GM12892 (cell line): Measurements from ENCODE around the gene APCDD1.

Experiments used
- DNase-seq: peaks from one replicate; pipeline ENCODE4 v3.0.0; 2011; ENCODE audit not compliant: insufficient read length
- FAIRE-seq: peaks from 2 replicates; lab custom pipeline; 2011; peaks lifted over from hg19 to GRCh38; lab: Jason Lieb, UNC
- POLR2A ChIP-seq: IDR thresholded peaks from 2 replicates; pipeline ENCODE4 v1.6.1; 2011; ENCODE audit warnings: low read depth, low read length, control low read depth
- POLR2AphosphoS5 ChIP-seq: IDR thresholded peaks from 2 replicates; pipeline ENCODE4 v1.6.1; 2011; ENCODE audit warnings: low read depth, low read length, control low read depth
- TAF1 ChIP-seq: IDR thresholded peaks from 2 replicates; pipeline ENCODE4 v1.6.1; 2011; ENCODE audit warnings: low read depth, mild to moderate bottlenecking, control low read depth, low read length, borderline replicate concordance

Gene APCDD1

DNA sequence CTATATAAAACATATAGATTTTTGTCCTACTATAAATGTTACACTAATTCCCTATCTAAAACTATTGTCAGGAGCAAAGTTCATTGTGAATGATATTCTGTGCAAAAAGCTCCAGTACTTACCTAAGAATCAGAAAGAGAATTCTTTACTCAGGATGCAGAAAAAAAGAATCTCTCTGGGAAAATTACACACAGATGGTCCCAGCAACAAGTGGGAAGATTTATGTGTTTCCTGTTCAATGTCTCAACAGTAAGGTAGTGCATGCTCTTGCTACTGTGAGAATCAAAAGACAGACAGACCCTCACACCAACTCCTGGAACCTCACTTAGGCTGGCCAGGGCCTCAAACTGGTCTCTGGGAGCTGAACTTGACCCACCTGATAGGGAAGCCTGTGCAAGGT lies 60.2 kb downstream of the APCDD1 start:
- DNase-seq (no peak), FAIRE-seq (no peak)
- TF ChIP-seq POLR2A (no peak), TAF1 (no peak), POLR2AphosphoS5 (no peak)

DNA sequence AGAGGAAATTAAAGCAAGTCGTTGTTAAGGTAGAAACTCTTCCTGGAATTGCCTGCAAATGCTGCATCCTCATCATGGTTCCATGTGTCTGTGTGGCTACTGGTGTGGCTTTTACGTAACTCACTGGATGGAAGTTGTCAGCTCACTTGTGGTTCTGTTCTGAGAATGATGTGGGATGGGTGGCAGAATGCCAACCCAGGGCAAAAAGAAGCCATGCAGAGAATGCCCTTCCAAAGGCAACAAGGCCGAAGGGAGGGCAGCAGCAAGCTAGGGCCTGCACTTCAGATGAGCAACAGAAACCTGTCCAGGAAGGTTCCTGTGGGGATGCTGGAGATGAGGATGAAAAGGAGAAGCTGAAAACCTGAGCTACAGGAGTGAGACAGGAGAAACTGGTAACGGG lies 61.0 kb downstream of the APCDD1 start:
- DNase-seq (no peak), FAIRE-seq (no peak)
- no peak for TF ChIP-seq TAF1
- no peak for TF ChIP-seq POLR2A

DNA sequence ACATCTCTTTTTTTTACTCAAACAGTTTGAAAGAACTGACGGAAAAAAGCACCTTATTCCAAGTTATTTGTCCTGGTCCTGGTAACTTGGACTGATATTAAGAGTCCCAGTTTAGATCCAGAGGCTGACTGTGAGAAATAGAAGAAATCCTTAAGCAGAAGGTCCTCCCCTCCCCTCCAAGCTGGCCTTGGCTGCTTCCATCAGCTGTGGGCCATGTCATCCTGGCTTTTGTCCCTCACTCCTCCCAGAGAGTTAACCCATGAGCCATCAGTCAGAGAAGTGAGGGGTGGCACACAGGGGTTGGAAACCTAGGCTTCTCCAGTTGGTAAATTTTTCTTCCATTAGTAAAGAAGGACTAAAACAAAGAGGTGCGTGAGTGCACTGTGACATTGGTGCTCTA lies 61.6 kb downstream of the APCDD1 start:
- DNase-seq (no peak), FAIRE-seq (no peak)
- no peak for TF ChIP-seq POLR2A
- no peak for TF ChIP-seq TAF1
- TF ChIP-seq POLR2AphosphoS5, result no peak

DNA sequence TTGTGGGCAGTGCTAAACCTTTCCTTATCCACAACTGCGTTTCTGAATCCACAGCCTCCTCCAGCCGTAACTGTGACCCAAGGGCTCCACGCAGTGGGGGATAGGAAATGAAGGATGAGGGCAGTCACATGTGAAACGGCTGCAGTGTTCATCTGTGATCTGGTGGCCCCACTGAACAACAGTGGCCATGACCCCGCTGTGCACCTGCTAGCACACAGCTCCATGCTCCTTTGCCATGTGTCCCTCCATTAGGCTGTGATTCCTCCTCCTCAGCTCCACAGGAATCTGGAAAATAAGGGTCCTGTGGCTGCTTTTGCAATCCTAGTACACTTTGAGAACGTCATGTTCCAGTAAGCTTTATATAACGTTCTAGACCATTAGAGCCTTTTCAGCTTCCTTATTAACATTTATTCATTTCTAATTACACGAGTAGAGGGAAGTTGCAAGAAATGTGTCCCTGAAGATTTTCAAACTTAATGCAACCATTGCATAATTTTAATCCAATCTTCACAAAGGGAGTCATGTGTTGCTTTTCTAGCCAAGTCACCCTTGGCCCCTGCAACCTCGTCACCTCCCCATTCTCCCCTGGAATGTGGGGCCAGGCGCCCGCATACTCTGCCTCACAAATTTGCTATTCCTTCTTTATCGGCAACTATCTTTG lies 64.3 kb downstream of the APCDD1 start:
- TF ChIP-seq TAF1 (no peak), POLR2A (no peak), POLR2AphosphoS5 (no peak)
- FAIRE-seq (no peak), DNase-seq (no peak)

DNA sequence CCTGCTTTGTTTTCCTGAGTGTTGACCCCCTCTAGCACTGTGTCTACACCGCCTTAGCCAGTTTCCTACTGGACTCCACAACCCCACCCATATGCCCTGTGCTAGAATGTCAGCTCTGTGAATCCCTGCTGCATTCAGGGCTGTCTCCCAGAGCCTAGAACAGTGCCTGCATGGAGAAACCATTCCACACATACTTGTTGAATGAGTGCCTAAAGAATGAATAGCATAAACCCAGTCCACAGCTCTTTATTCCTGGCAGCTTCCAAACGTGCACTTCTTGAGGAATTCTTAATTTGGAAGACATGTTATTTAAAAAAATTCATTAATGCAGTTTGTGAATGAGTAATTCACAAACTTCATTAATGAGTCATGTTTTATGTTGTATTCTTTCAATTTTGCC lies 64.9 kb downstream of the APCDD1 start:
- FAIRE-seq (no peak), DNase-seq (no peak)
- TF ChIP-seq TAF1 (no peak), POLR2A (no peak), POLR2AphosphoS5 (no peak)

DNA sequence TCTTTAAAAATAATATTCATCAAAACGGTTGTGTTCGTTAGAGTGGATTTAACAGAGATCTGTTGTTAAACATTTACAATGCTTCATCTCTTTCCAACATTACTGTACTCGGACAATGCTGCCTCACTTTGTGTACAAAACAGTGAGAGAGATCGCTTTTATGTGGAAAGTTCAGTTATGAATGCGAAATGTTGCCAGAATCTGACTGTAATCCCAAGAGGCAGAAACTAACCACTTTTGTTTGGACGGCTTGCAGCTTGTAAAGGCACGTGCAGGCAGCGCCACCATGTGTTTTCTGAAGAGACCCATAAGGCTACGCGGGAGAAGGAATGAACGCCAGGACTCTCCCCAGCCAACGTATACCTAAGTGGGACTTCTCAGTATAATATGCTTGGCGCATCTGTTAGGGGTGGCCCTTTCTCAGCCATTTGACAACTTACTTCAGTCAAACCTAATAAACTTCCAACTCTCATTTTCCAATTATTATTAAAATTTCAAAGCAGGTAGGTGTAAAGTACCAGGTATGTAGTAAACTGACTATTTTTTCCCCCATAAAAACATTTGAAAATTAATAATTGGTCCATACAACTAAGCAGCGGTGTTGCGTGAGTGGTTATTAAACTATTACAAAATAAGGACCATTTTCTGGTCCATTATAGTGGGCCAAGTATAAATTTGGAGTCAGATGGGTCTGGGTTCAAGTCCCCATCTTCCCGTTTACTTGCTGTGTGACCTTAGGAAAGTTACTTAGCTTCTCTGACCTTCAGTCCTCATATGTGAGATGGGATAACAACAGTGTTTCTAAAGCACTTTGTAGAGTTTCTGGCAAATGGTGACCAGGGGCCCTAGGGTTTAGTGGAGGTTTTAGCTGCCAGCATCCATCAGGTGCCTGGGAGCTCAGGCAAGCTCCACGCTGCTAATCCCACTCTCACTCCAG lies 65.8 kb downstream of the APCDD1 start:
- TF ChIP-seq POLR2AphosphoS5 (no peak), TAF1 (no peak), POLR2A (no peak)
- FAIRE-seq (peak; percentile 67), DNase-seq (peak; percentile 31)

DNA sequence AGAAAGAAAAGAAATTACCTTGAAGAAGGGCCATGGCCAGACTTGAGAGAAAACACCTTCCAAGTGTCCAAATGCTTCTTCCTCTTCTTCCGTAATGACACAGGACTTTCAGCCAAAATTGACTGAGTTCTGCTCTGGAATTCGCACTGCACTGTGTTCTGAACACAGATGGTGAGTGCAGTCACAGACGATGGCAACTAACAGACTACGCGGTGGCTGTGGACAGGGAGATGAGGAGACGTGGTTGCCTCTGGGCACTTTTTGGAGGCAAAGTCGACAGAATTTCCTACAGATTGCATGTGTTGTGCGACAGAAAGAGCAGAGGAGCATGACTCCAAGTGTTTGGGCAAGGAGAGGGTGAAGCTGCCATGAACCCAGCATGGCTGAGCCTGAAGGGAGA lies 67.1 kb downstream of the APCDD1 start:
- DNase-seq, result no peak
- TF ChIP-seq POLR2AphosphoS5 (no peak), POLR2A (no peak), TAF1 (no peak)
- no peak for FAIRE-seq

DNA sequence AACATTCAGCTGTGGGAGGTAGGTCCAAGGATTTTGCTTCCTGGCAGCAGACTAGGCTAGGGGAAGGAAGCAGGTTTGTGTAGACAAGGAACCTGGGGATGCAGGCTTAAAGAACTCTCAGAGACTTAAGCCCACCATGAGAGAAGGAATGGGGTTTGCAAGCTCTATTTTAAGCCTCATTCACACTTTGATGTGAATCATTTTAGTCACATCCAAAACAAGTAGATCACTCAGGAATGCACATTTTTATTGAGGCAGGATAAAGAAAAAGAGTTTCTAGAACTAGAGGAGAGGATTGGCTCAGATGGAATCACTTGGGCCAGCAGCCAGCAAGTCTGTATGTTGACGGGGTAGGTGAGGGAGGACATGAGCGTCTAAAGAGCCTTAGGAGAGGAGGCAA lies 68.1 kb downstream of the APCDD1 start:
- no peak for FAIRE-seq
- TF ChIP-seq POLR2A (no peak), POLR2AphosphoS5 (no peak), TAF1 (no peak)

DNA sequence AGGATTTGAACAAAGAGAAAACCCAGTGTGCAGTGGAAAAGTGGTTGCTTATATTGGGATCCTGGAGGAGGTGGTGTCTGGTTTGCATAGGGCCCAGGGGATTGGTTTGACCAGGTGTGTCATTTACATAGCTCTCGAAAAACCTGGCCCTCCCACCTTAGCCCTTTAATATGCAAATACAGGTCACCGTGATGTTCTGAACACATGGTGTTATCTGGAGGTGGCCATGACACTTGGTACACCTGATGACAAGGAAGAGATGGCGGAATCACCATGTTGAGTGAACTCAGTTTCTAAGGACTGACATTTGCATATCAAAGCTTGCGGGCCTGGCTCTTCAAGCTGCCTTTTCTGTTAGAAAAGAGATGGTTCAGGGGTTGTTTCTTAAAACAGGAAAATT lies 69.1 kb downstream of the APCDD1 start:
- no peak for TF ChIP-seq POLR2AphosphoS5
- no peak for TF ChIP-seq TAF1
- TF ChIP-seq POLR2A, result no peak
- FAIRE-seq (no peak), DNase-seq (no peak)

More for the DNA sequence above, 68.1 kb downstream of the APCDD1 start:
- DNase-seq, result no peak

DNA sequence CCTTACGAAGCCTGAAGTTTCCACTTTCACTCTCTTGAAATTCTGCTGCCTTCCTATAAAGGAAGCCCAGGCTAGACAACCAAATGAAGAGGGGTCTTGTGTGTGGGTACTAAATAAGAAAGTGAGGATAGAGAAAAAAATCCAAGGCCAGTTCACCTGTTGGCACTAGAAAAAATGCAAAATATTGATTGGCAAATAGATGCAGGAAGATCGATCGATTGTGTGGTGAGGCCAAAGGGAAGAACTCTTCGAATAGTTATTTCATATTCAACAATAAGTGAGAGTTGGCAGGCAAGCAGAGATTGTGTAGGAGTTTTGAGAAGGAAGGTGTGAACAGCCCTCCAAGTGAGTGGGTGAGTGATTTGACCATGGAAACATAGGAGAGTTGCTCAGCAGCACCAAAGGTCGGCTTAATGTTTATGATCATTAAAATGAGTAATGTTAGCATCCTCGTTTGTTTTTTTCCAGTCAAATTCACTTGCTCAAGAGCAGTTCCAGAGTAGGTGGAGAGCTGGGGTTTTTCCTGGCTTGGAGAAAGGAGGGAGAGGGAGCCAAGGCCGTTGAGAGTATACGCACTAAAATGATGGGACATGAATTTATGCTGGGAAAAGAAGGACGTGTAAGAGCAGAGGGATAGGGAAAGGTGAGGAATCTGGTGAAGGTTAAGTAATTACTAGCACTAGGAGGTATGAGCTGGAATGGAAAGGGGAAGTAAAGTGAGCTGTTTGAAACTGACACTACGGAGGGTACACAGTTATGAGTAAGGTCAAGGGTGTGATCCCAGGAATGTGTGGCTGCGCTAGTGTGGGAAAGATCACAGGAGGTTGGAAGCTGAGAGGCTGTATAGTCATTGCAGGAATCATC lies 70.3 kb downstream of the APCDD1 start:
- no peak for TF ChIP-seq POLR2AphosphoS5
- TF ChIP-seq POLR2A, result no peak
- TF ChIP-seq TAF1, result no peak
- no peak for DNase-seq
- FAIRE-seq, result no peak

DNA sequence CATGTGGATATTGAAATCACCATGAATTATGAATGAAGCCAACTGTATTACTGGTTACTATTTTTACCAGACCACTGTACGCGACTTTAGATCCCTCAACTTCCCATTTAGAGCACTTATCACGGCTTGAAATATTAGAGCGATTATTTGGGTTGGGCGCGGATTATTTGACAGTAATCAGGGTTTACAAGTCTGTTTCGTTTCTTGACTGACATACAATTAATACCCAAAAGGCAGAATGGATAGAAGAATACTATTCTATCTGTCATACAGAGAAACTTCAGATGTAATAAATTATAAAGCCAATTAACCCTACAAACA lies 70.9 kb downstream of the APCDD1 start:
- no peak for TF ChIP-seq POLR2AphosphoS5
- no peak for TF ChIP-seq TAF1
- TF ChIP-seq POLR2A, result no peak
- no peak for DNase-seq

More for the DNA sequence above, 70.9 kb downstream of the APCDD1 start:
- no peak for FAIRE-seq
